GM21526 (cell line): ENCODE results near the gene PHPT1.
"Not testable (repeated sequence)": the region's sequence is repeated elsewhere in the genome, so short reads cannot be mapped to it uniquely, and the experiment has no call there.

Experiments used
- ATAC-seq: cut with Tn5 transposase; IDR thresholded peaks from one replicate; pipeline ENCODE4 v1.9.1; 2021; ENCODE audit warnings: moderate library complexity; ENCODE audit not compliant: unreplicated experiment, low FRiP score

Gene PHPT1

GRCh38 chr9:136849038-136849959, at the start of gene PHPT1:
Gene PHPT1, plus strand, starts transcription at chr9:136849409. Its CDS starts 22 bp downstream, at chr9:136849431.
- ATAC-seq, result peak; percentile 79

GRCh38 chr9:136799854-136800657, 49.2 kb upstream of the PHPT1 start:
- peak; percentile 47 for ATAC-seq

- no peak for ATAC-seq
Observed at GRCh38 chr9:136802321-136802720, 46.9 kb upstream of the PHPT1 start.

- not testable (repeated sequence) for ATAC-seq
Observed at GRCh38 chr9:136803009-136803550, 46.1 kb upstream of the PHPT1 start.

- no peak for ATAC-seq
Observed at GRCh38 chr9:136803551-136804508, 45.4 kb upstream of the PHPT1 start.

- no peak for ATAC-seq
Observed at GRCh38 chr9:136804509-136805206, 44.6 kb upstream of the PHPT1 start.

GRCh38 chr9:136805207-136805740, 43.9 kb upstream of the PHPT1 start:
- ATAC-seq, result no peak

GRCh38 chr9:136806067-136806466, 43.1 kb upstream of the PHPT1 start:
- ATAC-seq, result no peak

GRCh38 chr9:136806631-136807201, 42.5 kb upstream of the PHPT1 start:
- ATAC-seq, result no peak

- ATAC-seq, result peak; percentile 64
Observed at GRCh38 chr9:136807281-136808074, 41.7 kb upstream of the PHPT1 start, which contains the start of gene RABL6. Gene RABL6, plus strand, starts transcription at chr9:136807948. Its CDS starts 249 bp downstream, at chr9:136808197.

- peak; percentile 27 for ATAC-seq
Observed at GRCh38 chr9:136808075-136808805, 41.0 kb upstream of the PHPT1 start.

- no peak for ATAC-seq
Observed at GRCh38 chr9:136808806-136809158, 40.4 kb upstream of the PHPT1 start.

- no peak for ATAC-seq
Observed at GRCh38 chr9:136814725-136815421, 34.3 kb upstream of the PHPT1 start.

- no peak for ATAC-seq
Observed at GRCh38 chr9:136815422-136815782, 33.8 kb upstream of the PHPT1 start.

GRCh38 chr9:136820971-136821825, 28.0 kb upstream of the PHPT1 start:
- ATAC-seq, result no peak
